Motor neuron (in vitro differentiated cells): Measurements from ENCODE around the gene SLU7. TPM values are rescaled to one million over a fixed set of nuclear protein-coding genes. Genes with fewer than 3 reads are reported as not detected.

Experiments used
- ATAC-seq, 8 experiments: fragments of 200-7000 bp; cut with Tn5 transposase; replicated peaks in 6 of 8; 2 replicates each; pipeline ENCODE4 v1.8.0; 2021; ENCODE audit warnings: mild to moderate bottlenecking in 8 of 8, moderate library complexity in 8 of 8
- H3K27ac ChIP-seq, 2 donors: fragments of 250-450 bp; sonication (Bioruptor Pico); 2 replicates each; pipeline ENCODE4 v1.9.0; 2021; ENCODE audit warnings: antibody characterized with exemption in 2 of 2, mild to moderate bottlenecking in 2 of 2, moderate library complexity in 1 of 2
- H3K4me1 ChIP-seq, 2 donors: fragments of 250-450 bp; sonication (Bioruptor Pico); replicated peaks in 1 of 2; 2 replicates each; pipeline ENCODE4 v1.6.1; 2021; ENCODE audit warnings: antibody characterized with exemption in 2 of 2, mild to moderate bottlenecking in 2 of 2, moderate library complexity in 1 of 2
- H3K4me3 ChIP-seq, 5 donors: fragments of 250-450 bp; sonication (Bioruptor Pico); 2 replicates each; pipeline ENCODE4 v1.9.0; 2021; ENCODE audit warnings: antibody characterized with exemption in 5 of 5, mild to moderate bottlenecking in 5 of 5, moderate library complexity in 4 of 5
- WGBS, 10 experiments: fragments of 450-650 bp; shearing (Covaris generic); methylation state at CpG; one replicate each; pipeline ENCODE4 v1.0.0; 2022; 5-methylcytosine and 5-hydroxymethylcytosine counted together
- in situ Hi-C, 9 experiments: fragments of 400-800 bp; cut with MboI; loops; one replicate each; pipeline ENCODE4 v1.15.0; 2021; ENCODE audit warnings: low sequenced_read_pairs in 9 of 9, low pct_unique_long_range_greater_than_20kb in 2 of 9; ENCODE audit not compliant: unreplicated experiment in 9 of 9
- total RNA-seq, 8 experiments: library from RNA; unstranded; fragments of 300-600 nt; gene quantifications; 2 replicates each; pipeline versions ENCODE4 v1.2.3 to v1.2.4, GENCODE V29; 2022

SLU7 gene
- total RNA-seq, 8 experiments from 2014 or later, result 44.1 to 66.9 (median 61.5) TPM

- in situ Hi-C loops, result no loop called here
- Histone ChIP-seq H3K27ac (no peak overlapping the region), H3K4me3 (no peak overlapping the region), H3K4me1 (peaks cover 6% of the 10 kb centered on the region in 2 donors)
- ATAC-seq, result no peak
- 71 to 100% (median 89%) methylated on average over 1 to 8 of the region's 8 CpGs; no CpG with 5 or more reads in 1 of the 10 experiments for WGBS, 10 experiments
Measured at GRCh38 chr5:160458806-160459800, 40.2 kb upstream of the SLU7 start.

- peak in 2 of 8 experiments; percentile 34 to 68 for ATAC-seq
- Histone ChIP-seq H3K27ac (no peak overlapping the region), H3K4me1 (peaks cover 0 to 2% of the 10 kb centered on the region in 2 donors), H3K4me3 (no peak overlapping the region)
- 41 to 100% (median 87%) methylated on average over 1 to 5 of the region's 5 CpGs; no CpG with 5 or more reads in 1 of the 10 experiments for WGBS, 10 experiments
- in situ Hi-C loops, result no loop called here
Measured at GRCh38 chr5:160457252-160457651, 38.4 kb upstream of the SLU7 start.

- Histone ChIP-seq H3K4me1 (peaks cover 0 to 2% of the 10 kb centered on the region in 2 donors), H3K27ac (no peak overlapping the region), H3K4me3 (no peak overlapping the region)
- ATAC-seq, result peak in 6 of 8 experiments; percentile 29 to 97 (median 70)
- in situ Hi-C loops, result no loop called here
- 25 to 87% (median 54%) methylated on average over 1 to 7 of the region's 9 CpGs; no CpG with 5 or more reads in 3 of the 10 experiments for WGBS, 10 experiments
Measured at GRCh38 chr5:160456480-160457177, 37.7 kb upstream of the SLU7 start.

GRCh38 chr5:160455600-160455999 is 36.7 kb upstream of the SLU7 start:
- Histone ChIP-seq H3K4me3 (no peak overlapping the region), H3K27ac (no peak overlapping the region), H3K4me1 (peaks cover 0 to 2% of the 10 kb centered on the region in 2 donors)
- ATAC-seq, result peak in 1 of 8 experiments; percentile 50
- in situ Hi-C loops, result no loop called here
- 0 to 100% (median 86%) methylated on average over 1 to 4 of the region's 4 CpGs; no CpG with 5 or more reads in 1 of the 10 experiments for WGBS, 10 experiments

- in situ Hi-C loops, result no loop called here
- Histone ChIP-seq H3K4me1 (peaks cover 0 to 2% of the 10 kb centered on the region in 2 donors), H3K27ac (no peak overlapping the region), H3K4me3 (no peak overlapping the region)
- no peak for ATAC-seq
- 0 to 90% (median 67%) methylated on average over 1 of the region's 1 CpG; no CpG with 5 or more reads in 5 of the 10 experiments for WGBS, 10 experiments
Measured at GRCh38 chr5:160453751-160454150, 34.9 kb upstream of the SLU7 start.

GRCh38 chr5:160452795-160453194 is 33.9 kb upstream of the SLU7 start:
- in situ Hi-C loops, result no loop called here
- 4 to 100% (median 88%) methylated on average over 1 to 6 of the region's 6 CpGs; no CpG with 5 or more reads in 1 of the 10 experiments for WGBS, 10 experiments

GRCh38 chr5:160452036-160452435 is 33.2 kb upstream of the SLU7 start:
- ATAC-seq, result no peak
- in situ Hi-C loops, result no loop called here
- Histone ChIP-seq H3K4me3 (no peak overlapping the region), H3K4me1 (peaks cover 0 to 2% of the 10 kb centered on the region in 2 donors), H3K27ac (no peak overlapping the region)

More at GRCh38 chr5:160452795-160453194, 33.9 kb upstream of the SLU7 start:
- no peak for ATAC-seq
- Histone ChIP-seq H3K4me3 (no peak overlapping the region), H3K4me1 (peaks cover 0 to 2% of the 10 kb centered on the region in 2 donors), H3K27ac (no peak overlapping the region)

- Histone ChIP-seq H3K4me3 (no peak overlapping the region), H3K27ac (no peak overlapping the region), H3K4me1 (peaks cover 0 to 2% of the 10 kb centered on the region in 2 donors)
- WGBS, 10 experiments, result 80 to 100% (median 92%) methylated on average over 1 to 2 of the region's 2 CpGs; no CpG with 5 or more reads in 4 of the 10 experiments
- in situ Hi-C loops, result no loop called here
- ATAC-seq, result no peak
Measured at GRCh38 chr5:160451281-160451680, 32.4 kb upstream of the SLU7 start.

- Histone ChIP-seq H3K4me1 (no peaks in the 10 kb centered on the region), H3K27ac (no peak overlapping the region), H3K4me3 (no peak overlapping the region)
- in situ Hi-C loops, result no loop called here
- WGBS, 10 experiments, result 61 to 97% (median 90%) methylated on average over 2 to 8 of the region's 9 CpGs
- no peak for ATAC-seq
Measured at GRCh38 chr5:160450164-160450932, 31.5 kb upstream of the SLU7 start.

GRCh38 chr5:160449458-160449857 is 30.6 kb upstream of the SLU7 start:
- no peak overlapping the region for H3K4me3 ChIP-seq
- ATAC-seq, result no peak
- no peak overlapping the region for H3K27ac ChIP-seq
- H3K4me1 ChIP-seq, result no peaks in the 10 kb centered on the region
- in situ Hi-C loops, result no loop called here
- 48 to 100% (median 85%) methylated on average over 1 to 3 of the region's 3 CpGs for WGBS, 10 experiments

GRCh38 chr5:160448886-160449285 is 30.0 kb upstream of the SLU7 start:
- Histone ChIP-seq H3K27ac (no peak overlapping the region), H3K4me3 (no peak overlapping the region), H3K4me1 (no peaks in the 10 kb centered on the region)
- 29 to 100% (median 94%) methylated on average over 1 of the region's 1 CpG; no CpG with 5 or more reads in 4 of the 10 experiments for WGBS, 10 experiments
- in situ Hi-C loops, result no loop called here
- ATAC-seq, result no peak

GRCh38 chr5:160445751-160446150 is 26.9 kb upstream of the SLU7 start:
- no peak overlapping the region for H3K27ac ChIP-seq
- ATAC-seq, result no peak
- no peak overlapping the region for H3K4me3 ChIP-seq
- in situ Hi-C loops, result no loop called here
- H3K4me1 ChIP-seq, result no peaks in the 10 kb centered on the region
